Astrocyte of the cerebellum (primary cell): ENCODE results near the gene SORCS2.

Experiments
- DNase-seq: peaks from one replicate; pipeline ENCODE4 v3.0.0-alpha.2; 2011; ENCODE audit warnings: low read depth
- H3K4me3 ChIP-seq: 2 replicates; pipeline ENCODE4 v1.5.1; 2011; ENCODE audit warnings: mild to moderate bottlenecking, low read depth, low read length, moderate library complexity
- in situ Hi-C: cut with HindIII; loops from 2 replicates; pipeline ENCODE4 v1.10.0; 2017; ENCODE audit warnings: low sequenced_read_pairs
- TF ChIP-seq, protein P1 (sequence below): IDR thresholded peaks from 2 replicates; pipeline ENCODE4 v1.5.1; 2012; ENCODE audit warnings: low read length, low read depth, moderate library complexity, mild to moderate bottlenecking; ENCODE audit errors: missing control alignments

SORCS2 gene

DNA sequence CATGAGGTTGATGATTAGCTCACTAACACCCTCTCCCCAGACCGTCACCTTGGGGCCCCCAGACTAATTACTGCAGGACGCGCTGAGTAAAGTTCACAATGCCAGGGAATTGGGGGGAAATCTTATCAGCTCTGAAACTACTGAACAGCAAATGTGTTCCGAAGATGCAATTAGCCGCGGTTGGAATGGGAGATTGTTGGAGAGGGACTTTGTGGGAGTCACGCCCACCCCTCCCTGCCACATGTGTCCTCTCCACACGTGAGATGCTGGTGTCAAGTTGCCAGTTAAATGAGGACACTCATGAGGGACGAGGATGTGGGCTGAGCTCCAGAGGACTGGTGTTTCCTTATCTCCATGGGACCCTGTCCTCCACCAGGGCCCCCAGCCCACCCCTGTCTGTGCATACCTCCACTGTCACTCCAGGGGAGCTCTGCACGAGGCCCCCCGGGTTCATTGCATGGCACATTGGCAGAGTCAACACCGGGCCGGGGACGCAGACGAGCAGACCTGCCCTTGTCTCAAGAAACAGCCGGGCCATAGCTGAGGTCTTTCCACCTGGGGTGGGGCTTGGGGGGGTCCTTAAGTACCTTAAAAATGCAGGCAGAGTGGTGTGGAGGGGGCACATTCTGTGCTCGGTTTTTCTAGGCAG is 417.8 kb downstream of the SORCS2 start:
- TF ChIP-seq, protein P1, sequence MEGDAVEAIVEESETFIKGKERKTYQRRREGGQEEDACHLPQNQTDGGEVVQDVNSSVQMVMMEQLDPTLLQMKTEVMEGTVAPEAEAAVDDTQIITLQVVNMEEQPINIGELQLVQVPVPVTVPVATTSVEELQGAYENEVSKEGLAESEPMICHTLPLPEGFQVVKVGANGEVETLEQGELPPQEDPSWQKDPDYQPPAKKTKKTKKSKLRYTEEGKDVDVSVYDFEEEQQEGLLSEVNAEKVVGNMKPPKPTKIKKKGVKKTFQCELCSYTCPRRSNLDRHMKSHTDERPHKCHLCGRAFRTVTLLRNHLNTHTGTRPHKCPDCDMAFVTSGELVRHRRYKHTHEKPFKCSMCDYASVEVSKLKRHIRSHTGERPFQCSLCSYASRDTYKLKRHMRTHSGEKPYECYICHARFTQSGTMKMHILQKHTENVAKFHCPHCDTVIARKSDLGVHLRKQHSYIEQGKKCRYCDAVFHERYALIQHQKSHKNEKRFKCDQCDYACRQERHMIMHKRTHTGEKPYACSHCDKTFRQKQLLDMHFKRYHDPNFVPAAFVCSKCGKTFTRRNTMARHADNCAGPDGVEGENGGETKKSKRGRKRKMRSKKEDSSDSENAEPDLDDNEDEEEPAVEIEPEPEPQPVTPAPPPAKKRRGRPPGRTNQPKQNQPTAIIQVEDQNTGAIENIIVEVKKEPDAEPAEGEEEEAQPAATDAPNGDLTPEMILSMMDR, result no peak
- in situ Hi-C loops, result no loop called here
- DNase-seq, result no peak
- no peak overlapping the region for H3K4me3 ChIP-seq

DNA sequence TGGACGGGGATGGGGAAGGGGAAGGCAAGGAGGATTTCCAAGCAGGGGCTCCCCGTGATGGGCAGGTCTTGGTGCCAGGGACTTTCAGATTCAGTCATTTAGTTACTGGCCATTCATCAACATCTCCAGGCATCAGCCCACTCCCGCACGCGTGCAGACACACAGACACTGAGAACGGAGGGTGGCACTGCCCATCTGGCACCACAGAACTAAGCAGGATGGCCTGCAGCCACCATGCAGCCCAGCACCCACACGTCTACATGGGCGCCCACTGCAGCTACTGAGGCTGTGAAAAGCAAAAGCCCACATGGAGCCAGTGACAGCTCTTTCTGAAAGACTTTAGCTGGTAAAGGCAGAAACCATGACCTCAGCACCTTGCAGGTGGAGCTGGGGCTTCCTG is 418.5 kb downstream of the SORCS2 start:
- in situ Hi-C loops, result no loop called here
- TF ChIP-seq, protein P1, result no peak
- no peak overlapping the region for H3K4me3 ChIP-seq
- DNase-seq, result no peak

DNA sequence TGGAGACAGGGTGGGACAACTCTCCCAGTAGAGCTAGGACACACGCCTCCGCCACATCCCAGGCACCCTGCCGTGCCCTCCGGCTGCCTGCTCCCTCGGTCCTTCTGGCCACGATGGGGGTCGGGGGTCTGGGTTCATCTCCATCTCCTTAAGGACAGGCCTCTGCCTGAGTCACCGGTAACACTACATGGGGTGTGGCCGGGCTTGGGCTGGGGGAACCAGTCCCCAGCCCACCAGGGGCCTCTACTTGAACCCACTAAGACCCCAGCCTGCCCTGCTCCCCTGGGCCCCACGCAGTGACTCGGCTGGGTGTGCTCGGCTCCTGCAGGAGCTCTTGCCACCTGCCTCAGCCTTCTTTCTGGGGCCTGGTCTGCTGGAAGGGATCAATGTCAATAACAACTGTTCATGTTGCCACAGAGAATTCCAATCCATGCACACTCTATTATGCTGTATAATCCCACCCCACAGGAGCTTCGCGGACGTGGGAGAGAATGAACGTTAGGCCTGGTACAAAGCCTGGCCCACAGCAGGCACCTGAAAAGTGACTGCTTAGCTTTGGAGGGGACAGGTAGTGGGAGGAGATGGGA is 420.1 kb downstream of the SORCS2 start:
- in situ Hi-C loops, result no loop called here
- TF ChIP-seq, protein P1, result no peak
- no peak for DNase-seq
- no peak overlapping the region for H3K4me3 ChIP-seq

DNA sequence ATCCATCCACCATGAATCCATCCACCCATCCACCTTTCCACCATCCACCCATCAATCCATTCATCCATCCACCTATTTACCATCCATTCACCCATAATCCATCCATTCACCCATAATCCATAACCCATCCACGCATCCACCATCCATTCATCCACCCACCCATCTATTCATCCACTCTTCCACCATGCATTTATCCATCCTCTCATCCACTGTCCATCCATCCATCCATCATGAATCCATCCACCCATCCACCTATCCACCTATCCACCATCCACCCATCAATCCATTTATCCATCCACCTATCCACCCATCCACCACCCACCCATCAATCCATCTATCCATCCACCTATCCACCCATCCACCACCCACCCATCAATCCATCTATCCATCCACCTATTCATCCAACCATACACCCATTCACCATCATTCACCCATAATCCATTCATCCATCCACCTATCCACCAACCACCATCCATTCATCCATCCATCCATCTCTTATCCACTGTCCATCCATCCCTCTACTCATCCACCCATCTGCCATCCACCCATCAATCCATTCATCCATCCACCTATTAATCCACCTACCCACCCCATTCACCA is 422.1 kb downstream of the SORCS2 start:
- H3K4me3 ChIP-seq, result no peak overlapping the region
- no peak for DNase-seq
- in situ Hi-C loops, result no loop called here
- TF ChIP-seq, protein P1, result no peak

DNA sequence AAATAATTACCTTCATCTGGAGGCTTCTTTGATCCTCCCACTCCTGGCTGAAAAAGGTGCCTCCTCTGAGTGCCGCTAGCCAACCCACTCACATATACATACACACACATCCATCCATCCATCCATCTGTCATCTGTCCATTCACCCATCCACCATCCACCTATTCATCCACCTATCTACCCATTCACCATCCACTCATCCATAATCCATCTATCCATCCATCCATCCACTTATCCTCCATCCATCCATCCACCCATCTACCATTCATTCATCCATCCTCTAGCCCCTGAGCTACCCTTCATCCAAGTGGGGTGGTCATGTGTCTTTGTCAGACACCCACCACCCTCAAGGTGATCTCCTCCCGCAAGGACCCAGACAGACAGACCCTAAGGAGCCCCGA is 423.9 kb downstream of the SORCS2 start:
- in situ Hi-C loops, result no loop called here
- no peak overlapping the region for H3K4me3 ChIP-seq
- no peak for DNase-seq
- TF ChIP-seq, protein P1, result no peak

DNA sequence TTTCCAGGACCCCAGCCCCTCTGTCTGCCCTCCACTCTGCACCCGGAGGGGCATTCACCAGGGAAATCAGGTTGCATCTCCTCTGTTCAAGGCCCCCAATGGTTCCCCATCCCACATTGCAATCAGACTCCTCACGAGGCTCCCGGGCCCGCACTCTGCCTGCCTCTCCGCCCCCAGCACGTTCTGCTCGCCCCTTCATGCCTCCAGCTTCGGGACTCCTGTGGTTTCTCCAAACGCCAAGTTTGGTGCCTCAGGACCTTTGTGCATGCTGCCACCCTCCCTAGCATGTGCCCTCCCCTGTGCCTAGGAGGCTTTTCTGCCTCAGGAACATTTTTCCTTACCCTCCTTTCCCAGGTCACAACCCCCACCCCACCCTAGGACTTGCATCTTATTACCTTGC is 426.0 kb downstream of the SORCS2 start:
- no peak for DNase-seq
- in situ Hi-C loops, result no loop called here
- H3K4me3 ChIP-seq, result no peak overlapping the region
- TF ChIP-seq, protein P1, result no peak
